ENCODE measurements around the gene CECR2. TPM values are rescaled to one million over a fixed set of nuclear protein-coding genes. Genes with fewer than 3 reads are reported as not detected.

The CECR2 gene
- total RNA-seq, 2 experiments from 2014 or later, result not detected

DNA sequence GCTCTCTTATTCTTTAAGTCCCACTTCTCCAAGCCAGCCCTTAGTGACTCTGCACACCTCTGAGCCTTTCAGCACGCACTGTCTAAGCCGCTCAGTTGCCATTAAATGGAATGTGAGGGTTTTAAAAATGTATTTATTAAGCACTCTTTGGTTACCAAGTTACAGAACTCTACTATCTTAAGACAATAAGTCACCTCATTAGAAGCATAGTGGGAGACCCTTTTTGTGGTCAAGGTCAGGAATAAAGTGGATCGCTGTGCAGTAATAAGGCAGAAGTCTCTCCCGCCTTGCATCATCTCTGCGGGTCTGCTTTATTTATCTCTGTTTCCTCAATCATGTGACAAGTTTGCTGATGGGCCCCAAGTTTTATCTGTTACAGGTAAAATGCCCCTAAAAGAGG is 205.9 kb downstream of the CECR2 start:
- Mint-ChIP-seq H3K27ac (no peak overlapping the region), H3K4me3 (no peak overlapping the region), H3K27me3 (peaks cover 7% of the 10 kb centered on the region), H3K9me3 (no peaks in the 10 kb centered on the region), H3K36me3 (ENCODE audit: low read depth) (no peaks in the 10 kb centered on the region), H3K4me1 (ENCODE audit: low read depth) (no peaks in the 10 kb centered on the region)
- ATAC-seq (ENCODE audit: poor library complexity) (no peak), DNase-seq (no peak)
- no peaks in the 10 kb centered on the region for H3K27me3 ChIP-seq (ENCODE audit: control insufficient read depth in 1 of 2, insufficient read depth in 2 of 2, low read length in 2 of 2)
- intact Hi-C loops (cut with DNase I, micrococcal nuclease), result no loop called here
- no peak overlapping the region for H3K27ac ChIP-seq (ENCODE audit: low read depth in 1 of 2, low read length in 2 of 2)
- CTCF ChIA-PET, result no interaction called here
- H3K9me3 ChIP-seq (ENCODE audit: control insufficient read depth in 1 of 2, insufficient read depth in 1 of 2, low read length in 2 of 2), result no peaks in the 10 kb centered on the region
- H3K4me1 ChIP-seq (ENCODE audit: insufficient read depth, low read length), result no peaks in the 10 kb centered on the region
- no peaks in the 10 kb centered on the region for H3K36me3 ChIP-seq (ENCODE audit: insufficient read depth, low read length)
- TF ChIP-seq, protein P1, sequence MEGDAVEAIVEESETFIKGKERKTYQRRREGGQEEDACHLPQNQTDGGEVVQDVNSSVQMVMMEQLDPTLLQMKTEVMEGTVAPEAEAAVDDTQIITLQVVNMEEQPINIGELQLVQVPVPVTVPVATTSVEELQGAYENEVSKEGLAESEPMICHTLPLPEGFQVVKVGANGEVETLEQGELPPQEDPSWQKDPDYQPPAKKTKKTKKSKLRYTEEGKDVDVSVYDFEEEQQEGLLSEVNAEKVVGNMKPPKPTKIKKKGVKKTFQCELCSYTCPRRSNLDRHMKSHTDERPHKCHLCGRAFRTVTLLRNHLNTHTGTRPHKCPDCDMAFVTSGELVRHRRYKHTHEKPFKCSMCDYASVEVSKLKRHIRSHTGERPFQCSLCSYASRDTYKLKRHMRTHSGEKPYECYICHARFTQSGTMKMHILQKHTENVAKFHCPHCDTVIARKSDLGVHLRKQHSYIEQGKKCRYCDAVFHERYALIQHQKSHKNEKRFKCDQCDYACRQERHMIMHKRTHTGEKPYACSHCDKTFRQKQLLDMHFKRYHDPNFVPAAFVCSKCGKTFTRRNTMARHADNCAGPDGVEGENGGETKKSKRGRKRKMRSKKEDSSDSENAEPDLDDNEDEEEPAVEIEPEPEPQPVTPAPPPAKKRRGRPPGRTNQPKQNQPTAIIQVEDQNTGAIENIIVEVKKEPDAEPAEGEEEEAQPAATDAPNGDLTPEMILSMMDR (IDR thresholded peaks at IDR 0.05), result no peak
- POLR2A ChIA-PET, result no interaction called here
- no peak overlapping the region for H3K4me3 ChIP-seq (ENCODE audit: low read length)

GRCh38 chr22:17575681-17576080 is 206.4 kb downstream of the CECR2 start:
- peaks cover 5% of the 10 kb centered on the region for H3K27me3 Mint-ChIP-seq
- no peak overlapping the region for H3K27ac Mint-ChIP-seq
- TF ChIP-seq, protein P1 (IDR thresholded peaks at IDR 0.05), result no peak
- ChIA-PET POLR2A (no interaction called here), CTCF (no interaction called here)
- Histone ChIP-seq H3K27me3 (ENCODE audit: control insufficient read depth in 1 of 2, insufficient read depth in 2 of 2, low read length in 2 of 2) (no peaks in the 10 kb centered on the region), H3K36me3 (ENCODE audit: insufficient read depth, low read length) (no peaks in the 10 kb centered on the region), H3K27ac (ENCODE audit: low read depth in 1 of 2, low read length in 2 of 2) (no peak overlapping the region), H3K4me3 (ENCODE audit: low read length) (no peak overlapping the region), H3K9me3 (ENCODE audit: control insufficient read depth in 1 of 2, insufficient read depth in 1 of 2, low read length in 2 of 2) (no peaks in the 10 kb centered on the region), H3K4me1 (ENCODE audit: insufficient read depth, low read length) (no peaks in the 10 kb centered on the region)
- H3K4me1 Mint-ChIP-seq (ENCODE audit: low read depth), result no peaks in the 10 kb centered on the region
- H3K9me3 Mint-ChIP-seq, result no peaks in the 10 kb centered on the region
- no peaks in the 10 kb centered on the region for H3K36me3 Mint-ChIP-seq (ENCODE audit: low read depth)
- intact Hi-C loops (cut with DNase I, micrococcal nuclease), result no loop called here
- DNase-seq (no peak), ATAC-seq (ENCODE audit: poor library complexity) (no peak)
- H3K4me3 Mint-ChIP-seq, result no peak overlapping the region

DNA sequence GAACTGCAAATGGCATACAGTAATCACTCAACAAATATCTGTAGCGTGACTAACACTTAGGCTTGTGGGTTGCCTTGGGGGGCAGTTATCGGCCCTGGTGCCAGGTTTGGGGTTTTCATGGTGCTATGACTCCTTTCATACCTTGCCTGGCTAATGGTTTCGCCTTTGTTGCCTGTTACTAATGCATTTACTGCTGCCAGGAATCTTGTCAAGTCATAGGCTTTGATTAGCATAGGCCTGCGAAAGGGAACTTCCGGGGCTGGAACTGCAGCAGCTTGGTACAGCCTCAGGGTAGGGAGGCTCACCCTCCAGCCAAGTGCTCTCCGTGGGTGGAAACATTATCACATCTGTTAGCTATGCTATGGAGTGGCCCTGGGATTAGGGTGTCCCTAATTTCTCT is 207.2 kb downstream of the CECR2 start:
- H3K27ac Mint-ChIP-seq, result no peak overlapping the region
- Histone ChIP-seq H3K36me3 (ENCODE audit: insufficient read depth, low read length) (no peaks in the 10 kb centered on the region), H3K4me3 (ENCODE audit: low read length) (no peak overlapping the region), H3K27ac (ENCODE audit: low read depth in 1 of 2, low read length in 2 of 2) (no peak overlapping the region), H3K9me3 (ENCODE audit: control insufficient read depth in 1 of 2, insufficient read depth in 1 of 2, low read length in 2 of 2) (no peaks in the 10 kb centered on the region), H3K4me1 (ENCODE audit: insufficient read depth, low read length) (no peaks in the 10 kb centered on the region), H3K27me3 (ENCODE audit: control insufficient read depth in 1 of 2, insufficient read depth in 2 of 2, low read length in 2 of 2) (no peaks in the 10 kb centered on the region)
- H3K4me1 Mint-ChIP-seq (ENCODE audit: low read depth), result no peaks in the 10 kb centered on the region
- no peak overlapping the region for H3K4me3 Mint-ChIP-seq
- H3K9me3 Mint-ChIP-seq, result no peaks in the 10 kb centered on the region
- H3K36me3 Mint-ChIP-seq (ENCODE audit: low read depth), result no peaks in the 10 kb centered on the region
- POLR2A ChIA-PET, result no interaction called here
- intact Hi-C loops (cut with DNase I, micrococcal nuclease), result no loop called here
- TF ChIP-seq, protein P1 (IDR thresholded peaks at IDR 0.05), result no peak
- DNase-seq, result no peak
- CTCF ChIA-PET, result no interaction called here
- no peak for ATAC-seq (ENCODE audit: poor library complexity)
- H3K27me3 Mint-ChIP-seq, result no peaks in the 10 kb centered on the region

Data from CD4-positive, alpha-beta T cell (primary cell).